Stimulated activated CD4-positive, alpha-beta T cell treated with anti-CD3 and anti-CD28 coated beads, Interleukin-1b, Interleukin-23, amount 100 ng/mL, for 4 hours (primary cell): Measurements from ENCODE around the gene TESMIN.

Experiments
- DNase-seq, 2 donors: peaks; one replicate each; pipeline ENCODE4 v3.0.0-alpha.2; 2020; ENCODE audit warnings: low read depth in 2 of 2

The TESMIN gene

GRCh38 chr11:68683536-68684384, 67.6 kb downstream of the TESMIN start:
- no peak for DNase-seq

GRCh38 chr11:68683121-68683520, 68.2 kb downstream of the TESMIN start:
- DNase-seq = no peak

DNA sequence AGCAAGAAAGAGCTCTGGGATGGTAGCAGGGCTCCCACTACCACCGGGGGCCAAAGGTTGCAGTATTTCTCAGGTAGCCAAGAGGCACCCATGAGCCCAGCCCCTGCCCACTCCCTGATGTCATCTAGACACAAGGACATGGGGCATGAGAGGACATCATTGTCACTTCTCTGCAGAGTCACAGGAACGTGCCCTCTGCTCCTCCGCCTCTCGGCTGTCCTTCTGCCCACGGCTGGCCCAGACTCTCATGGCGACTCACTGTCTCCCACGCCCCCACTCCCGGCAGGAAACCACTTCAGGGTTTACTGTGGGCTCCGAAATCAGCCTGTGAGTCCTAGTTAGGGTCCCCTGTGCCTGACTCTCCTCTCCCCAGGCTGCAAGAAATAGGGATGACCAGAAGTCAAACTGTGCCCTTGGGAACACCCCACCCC, 68.8 kb downstream of the TESMIN start:
- DNase-seq = no peak

- DNase-seq = no peak
Measured at GRCh38 chr11:68680541-68681231, 70.6 kb downstream of the TESMIN start.

GRCh38 chr11:68678031-68678441, 73.3 kb downstream of the TESMIN start:
- DNase-seq = no peak

DNA sequence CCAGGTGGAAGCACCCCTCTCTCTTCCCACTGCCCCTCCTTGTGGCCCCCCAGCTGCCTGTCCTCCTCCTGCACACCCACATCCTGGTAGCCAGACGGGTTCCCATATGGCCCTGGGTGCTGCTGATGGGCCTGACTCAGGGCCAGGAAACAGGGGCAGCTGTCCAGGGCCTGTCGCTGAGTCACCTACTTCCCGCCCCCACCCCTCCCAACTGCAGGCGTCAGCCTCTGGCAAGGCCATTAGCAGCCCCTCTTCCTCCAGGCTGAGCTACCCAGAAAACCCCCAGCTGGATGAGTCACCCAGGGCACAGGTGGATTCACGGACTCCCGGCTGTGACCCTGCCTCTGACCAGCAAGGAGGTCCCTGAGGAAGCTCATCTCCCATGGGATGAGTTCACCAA, 73.9 kb downstream of the TESMIN start:
- no peak for DNase-seq

GRCh38 chr11:68674461-68674860, 76.9 kb downstream of the TESMIN start:
- no peak for DNase-seq

GRCh38 chr11:68673991-68674390, 77.3 kb downstream of the TESMIN start:
- no peak for DNase-seq

DNA sequence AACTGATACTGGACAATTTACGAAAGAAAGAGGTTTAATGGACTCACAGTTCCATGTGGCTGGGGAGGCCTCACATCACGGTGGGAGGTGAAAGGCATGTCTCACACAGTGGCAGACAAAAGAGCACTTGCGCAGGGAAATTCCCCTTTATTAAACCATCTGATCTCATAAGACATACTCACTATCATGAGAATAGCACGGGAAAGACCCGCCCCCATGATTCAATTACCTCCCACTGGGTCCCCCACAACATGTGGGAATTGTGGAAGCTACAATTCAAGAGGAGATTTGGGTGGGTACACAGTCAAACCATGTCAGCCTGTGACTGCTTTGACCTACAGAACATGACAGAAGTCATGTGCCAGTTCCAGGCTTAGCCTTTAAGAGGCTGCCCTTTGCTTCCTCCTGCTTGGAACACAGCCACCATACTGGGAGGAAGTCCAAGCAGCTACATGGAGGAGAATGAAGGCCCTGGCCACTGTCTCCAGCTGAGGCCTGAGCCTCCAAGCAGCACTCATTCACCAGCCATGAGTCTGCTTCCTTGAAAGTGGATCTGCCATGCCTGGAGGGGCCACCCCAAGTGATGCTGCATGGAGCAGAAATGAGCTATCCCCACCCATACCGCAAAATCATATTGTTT, 77.9 kb downstream of the TESMIN start:
- DNase-seq = no peak

DNA sequence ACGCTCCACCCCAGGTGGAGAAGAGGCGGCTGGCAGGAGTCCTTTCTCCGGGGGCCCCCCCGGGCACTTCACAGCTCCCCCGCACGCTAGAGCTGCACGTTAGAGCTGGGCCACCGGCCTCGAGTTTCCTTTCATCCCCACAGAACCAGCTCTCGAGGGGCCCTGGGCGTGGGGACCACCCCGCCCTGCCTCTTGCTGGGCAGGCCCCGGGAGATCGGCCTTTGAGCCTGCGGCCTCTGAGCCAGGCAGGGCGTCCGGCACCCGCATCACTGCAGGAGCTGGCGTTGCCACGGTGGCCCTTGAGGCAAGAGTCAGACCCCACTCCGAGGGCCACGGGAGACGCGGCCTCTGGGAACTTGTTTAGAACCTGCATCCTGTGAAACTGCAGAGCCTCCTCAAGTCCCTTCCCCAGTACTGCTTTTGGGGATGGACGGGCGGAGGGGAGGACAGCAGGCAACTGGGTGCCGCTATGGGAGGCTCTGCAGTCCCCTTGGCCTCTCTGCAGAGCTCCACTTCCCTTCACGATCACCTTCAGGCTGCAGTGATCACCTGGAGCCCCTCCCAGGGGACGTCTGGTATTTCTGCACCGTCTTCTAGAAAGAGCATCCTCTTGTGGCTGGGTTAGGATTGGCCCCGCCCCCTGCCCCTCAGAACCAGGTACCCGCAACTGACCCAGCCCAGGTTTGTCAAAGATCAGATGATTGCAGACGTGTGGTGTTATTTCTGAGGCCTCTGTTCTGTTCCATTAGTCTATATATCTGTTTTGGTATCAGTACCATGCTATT, 80.9 kb downstream of the TESMIN start:
- no peak for DNase-seq

- DNase-seq = no peak
Measured at GRCh38 chr11:68669301-68670090, 81.8 kb downstream of the TESMIN start.

GRCh38 chr11:68667511-68668500, 83.5 kb downstream of the TESMIN start:
- no peak for DNase-seq

GRCh38 chr11:68666849-68667248, 84.5 kb downstream of the TESMIN start:
- DNase-seq = no peak

DNA sequence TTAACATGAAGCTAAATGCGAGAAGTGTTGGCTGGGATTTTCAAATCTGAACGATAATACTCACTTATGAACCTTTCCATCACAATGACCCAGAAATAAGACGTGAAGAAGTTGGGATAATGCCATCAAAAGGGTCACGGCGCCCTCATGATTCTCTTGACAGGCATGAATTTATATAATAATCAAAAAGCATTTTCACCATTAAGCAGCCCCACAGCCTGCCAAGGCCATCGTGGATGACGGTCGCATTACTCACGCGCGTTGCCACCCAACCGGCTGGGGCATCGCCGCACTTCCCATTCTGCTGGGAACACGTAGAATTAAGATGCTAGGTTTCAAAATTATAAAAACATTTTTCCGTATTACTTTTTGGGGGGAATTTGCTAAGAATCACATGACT, 85.9 kb downstream of the TESMIN start:
- no peak for DNase-seq

DNA sequence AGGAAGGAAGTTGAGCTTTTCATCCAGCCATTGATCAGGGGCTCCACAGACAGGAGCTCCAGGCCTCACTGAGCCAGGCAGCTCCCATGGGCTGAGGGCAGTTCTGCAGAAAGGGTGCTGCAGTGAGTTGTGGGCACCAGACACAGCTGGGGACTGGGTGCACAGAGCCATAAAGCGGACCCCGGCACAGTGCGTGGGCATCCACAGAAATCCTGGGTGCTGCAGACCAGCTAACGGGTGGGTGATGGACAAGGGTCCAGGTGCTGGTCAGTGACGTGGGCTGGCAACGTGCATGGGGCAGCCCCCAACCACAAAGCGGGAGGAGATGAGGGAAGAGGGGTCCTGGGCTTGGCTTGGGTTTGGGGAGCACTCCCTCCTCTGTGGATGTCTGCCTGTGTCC, 86.4 kb downstream of the TESMIN start:
- DNase-seq = no peak

DNA sequence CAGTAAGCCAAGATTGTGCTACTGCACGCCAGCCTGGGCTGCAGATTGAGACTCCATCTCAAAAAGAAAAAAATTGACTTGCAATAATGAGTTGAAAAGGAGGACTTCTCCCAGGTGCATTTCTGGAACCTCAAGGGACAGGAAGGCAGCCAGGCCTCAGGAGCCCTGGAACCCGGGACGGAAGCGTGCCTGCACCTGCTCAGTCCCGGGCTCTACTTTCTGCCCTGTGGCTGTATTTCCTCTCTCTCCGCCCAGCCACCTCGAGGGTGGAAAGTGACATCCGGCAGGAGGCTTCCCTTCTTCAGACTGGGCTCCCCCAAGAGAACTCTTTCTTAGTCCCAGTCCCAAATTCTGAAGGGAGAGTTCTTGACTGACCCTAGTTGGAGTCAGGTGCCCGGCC, 87.2 kb downstream of the TESMIN start:
- DNase-seq = no peak

DNA sequence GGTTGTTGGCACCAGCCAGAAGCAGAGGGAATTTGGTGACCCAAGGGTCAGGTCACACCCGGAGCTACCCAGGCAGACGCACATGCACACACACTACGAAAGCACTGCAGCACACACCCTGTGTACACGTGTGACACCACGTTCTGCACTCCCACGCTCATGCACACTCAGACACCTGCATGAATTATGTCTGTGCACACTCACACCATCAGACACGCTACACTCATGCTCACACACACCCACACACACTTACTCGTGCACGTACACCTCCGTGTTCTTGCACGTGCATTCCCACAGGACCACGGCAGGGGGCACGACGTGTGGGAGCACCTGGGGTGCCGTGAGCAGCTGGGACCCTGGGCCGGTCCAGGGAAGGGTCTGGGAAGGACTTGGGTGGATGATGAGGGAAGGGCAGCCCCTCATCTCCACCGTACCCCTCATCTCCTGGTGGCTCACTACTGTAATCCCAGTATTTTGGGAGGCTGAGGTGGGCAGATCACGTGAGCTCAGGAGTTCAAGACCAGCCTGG, 87.8 kb downstream of the TESMIN start:
- DNase-seq = no peak

DNA sequence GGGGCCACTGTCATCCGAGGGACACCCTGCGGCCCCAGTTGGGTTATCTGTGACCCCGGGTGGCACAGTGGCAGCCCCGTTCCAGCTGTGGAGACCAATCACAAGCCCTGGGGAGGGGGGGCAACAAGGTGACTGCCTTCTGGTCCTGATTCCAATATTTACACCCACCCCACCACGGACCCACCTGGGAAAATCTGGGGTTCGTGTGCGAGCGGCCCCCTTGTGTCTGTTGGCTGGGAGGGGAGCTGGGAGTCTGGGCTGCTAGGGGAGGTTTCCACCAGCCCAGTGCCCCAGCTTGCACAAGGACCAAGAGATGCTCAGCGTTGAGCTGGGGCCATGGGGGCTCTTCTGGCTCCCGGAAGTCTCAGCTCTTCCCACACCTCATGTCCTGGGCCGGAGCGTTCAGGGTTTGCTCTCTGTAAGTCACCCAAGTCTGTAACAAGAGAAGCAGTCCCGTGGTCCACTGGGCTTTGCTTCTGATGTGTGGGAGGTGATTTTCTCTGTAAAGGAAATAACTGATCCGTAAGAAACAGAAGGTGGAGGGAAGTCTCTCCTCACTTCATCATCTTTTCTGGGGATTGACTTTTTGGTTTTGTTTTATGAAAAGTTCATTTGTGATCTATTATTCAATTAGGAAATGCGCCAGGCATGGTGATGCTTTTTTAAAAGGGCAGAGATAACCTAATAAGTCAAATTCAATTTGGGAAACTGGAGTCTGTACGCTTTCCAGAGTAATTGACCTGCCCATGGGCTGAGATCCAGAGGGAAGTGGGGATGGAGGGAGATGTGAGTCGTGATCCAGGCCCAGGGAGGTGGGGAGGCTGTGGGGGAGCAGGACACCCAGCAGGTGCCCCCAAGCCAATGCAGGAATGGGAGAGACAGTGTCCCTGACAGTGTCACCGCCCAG, 89.4 kb downstream of the TESMIN start:
- no peak for DNase-seq

DNA sequence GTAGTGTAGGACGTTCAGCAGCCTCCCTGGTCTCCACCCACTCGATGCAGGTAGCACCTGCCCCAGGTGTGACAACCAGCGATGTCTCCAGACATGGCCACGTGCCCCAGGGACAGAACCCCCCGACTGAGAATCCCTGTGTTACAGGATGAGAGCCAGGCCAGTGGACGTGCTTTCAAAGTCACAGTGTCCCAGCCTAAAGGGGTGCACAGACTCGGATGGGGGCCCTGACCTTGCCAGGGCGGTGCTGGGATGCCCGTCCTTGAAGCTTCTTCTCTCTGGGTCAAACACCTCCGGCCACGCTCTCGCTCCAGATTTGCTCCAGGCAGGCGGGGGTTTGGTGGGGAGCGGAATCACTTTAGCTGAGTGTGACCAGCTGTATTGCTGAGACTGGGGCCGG, 90.3 kb downstream of the TESMIN start:
- DNase-seq = no peak
